ENCODE data around the gene CCL15.
"Not testable (repeated sequence)": the region's sequence is repeated elsewhere in the genome, so short reads cannot be mapped to it uniquely, and the experiment has no call there.

Gene CCL15

GRCh38 chr17:36001110-36001771, at the start of gene CCL15:
Gene CCL15 (minus strand): TSS chr17:36001553. CDS start chr17:36001492, 61 bp downstream.
- DNase-seq: no peak

GRCh38 chr17:36049643-36050042, 48.3 kb upstream of the CCL15 start:
- DNase-seq: no peak

- no peak for DNase-seq
Observed at GRCh38 chr17:36048066-36048465, 46.7 kb upstream of the CCL15 start.

GRCh38 chr17:36036235-36036634, 34.9 kb upstream of the CCL15 start:
- no peak for DNase-seq

GRCh38 chr17:36034127-36034526, 32.8 kb upstream of the CCL15 start:
- no peak for DNase-seq

- DNase-seq: no peak
Observed at GRCh38 chr17:36030956-36031355, 29.6 kb upstream of the CCL15 start.

GRCh38 chr17:36027761-36028160, 26.4 kb upstream of the CCL15 start:
- DNase-seq: no peak

- no peak for DNase-seq
Observed at GRCh38 chr17:36024106-36024869, 22.9 kb upstream of the CCL15 start.

GRCh38 chr17:36019423-36019822, 18.1 kb upstream of the CCL15 start:
- DNase-seq: no peak

GRCh38 chr17:36017799-36018198, 16.4 kb upstream of the CCL15 start, which contains the start of gene CCL23:
Gene CCL23 (minus strand): TSS chr17:36017972. CDS start chr17:36017897, 75 bp downstream.
- DNase-seq: no peak

GRCh38 chr17:36016555-36016954, 15.2 kb upstream of the CCL15 start:
- DNase-seq: no peak

GRCh38 chr17:36015895-36016294, 14.5 kb upstream of the CCL15 start:
- DNase-seq: not testable (repeated sequence)

- no peak for DNase-seq
Observed at GRCh38 chr17:36014946-36015345, 13.6 kb upstream of the CCL15 start.

- DNase-seq: no peak
Observed at GRCh38 chr17:36011201-36011600, 9.8 kb upstream of the CCL15 start.

- no peak for DNase-seq
Observed at GRCh38 chr17:36008998-36009665, 7.8 kb upstream of the CCL15 start.

GRCh38 chr17:36004594-36005108, 3.3 kb upstream of the CCL15 start:
- no peak for DNase-seq

- DNase-seq: no peak
Observed at GRCh38 chr17:36002631-36003030, 1.3 kb upstream of the CCL15 start.

- DNase-seq: peak; percentile 3
Observed at GRCh38 chr17:36001862-36002603, 680 bp upstream of the CCL15 start.

- no peak for DNase-seq
Observed at GRCh38 chr17:36000732-36001109, 632 bp downstream of the CCL15 start.

GRCh38 chr17:35998756-35999155, 2.6 kb downstream of the CCL15 start:
- no peak for DNase-seq

GRCh38 chr17:35998018-35998545, 3.3 kb downstream of the CCL15 start:
- DNase-seq: no peak

- not testable (repeated sequence) for DNase-seq
Observed at GRCh38 chr17:35995346-35995745, 6.0 kb downstream of the CCL15 start.

- DNase-seq: no peak
Observed at GRCh38 chr17:35991075-35991474, 10.3 kb downstream of the CCL15 start.
